ENCODE measurements around the gene PCCB.
A peak's percentile ranks its signal among the peaks of the same experiment; 100 is the strongest.
"Not testable (repeated sequence)": the region's sequence is repeated elsewhere in the genome, so short reads cannot be mapped to it uniquely, and the experiment has no call there.

Gene PCCB

GRCh38 chr3:136263251-136263650 is 13.1 kb downstream of the PCCB start:
- no peak for DNase-seq

DNA sequence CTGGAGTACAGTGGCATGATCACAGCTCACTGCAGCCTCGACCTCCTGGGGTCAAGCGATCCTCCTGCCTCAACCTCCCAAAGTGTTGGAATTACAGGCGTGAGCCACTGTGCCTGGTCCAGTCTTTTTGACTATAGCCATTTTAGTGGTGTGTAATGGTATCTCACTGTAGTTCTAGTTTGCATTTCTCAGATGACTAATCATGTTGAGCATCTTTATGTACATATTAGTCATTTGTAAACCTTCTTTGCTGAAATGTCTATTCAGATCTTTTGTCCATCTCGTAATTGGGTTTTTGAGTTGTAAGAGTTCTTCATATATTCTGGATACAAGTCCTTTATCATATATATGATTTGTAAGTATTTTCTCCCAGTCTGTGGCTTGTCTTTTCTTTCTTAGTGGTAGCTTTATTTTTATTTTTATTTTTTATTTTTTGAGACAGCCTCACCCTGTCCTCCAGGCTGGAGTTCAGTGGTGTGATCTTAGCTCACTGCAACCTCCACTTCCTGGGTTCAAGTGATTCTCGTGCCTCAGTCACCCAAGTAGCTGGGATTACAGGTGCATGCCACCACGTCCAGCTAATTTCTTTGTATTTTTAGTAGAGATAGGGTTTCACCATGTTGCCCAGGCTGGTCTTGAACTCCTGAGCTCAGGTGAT is 16.5 kb downstream of the PCCB start:
- not testable (repeated sequence) for DNase-seq

GRCh38 chr3:136267235-136267634 is 17.1 kb downstream of the PCCB start:
- no peak for DNase-seq

- DNase-seq: no peak
These were observed 20.0 kb downstream of the PCCB start for GRCh38 chr3:136270179-136270578.

- DNase-seq: not testable (repeated sequence)
These were observed 21.5 kb downstream of the PCCB start for GRCh38 chr3:136271626-136272025.

DNA sequence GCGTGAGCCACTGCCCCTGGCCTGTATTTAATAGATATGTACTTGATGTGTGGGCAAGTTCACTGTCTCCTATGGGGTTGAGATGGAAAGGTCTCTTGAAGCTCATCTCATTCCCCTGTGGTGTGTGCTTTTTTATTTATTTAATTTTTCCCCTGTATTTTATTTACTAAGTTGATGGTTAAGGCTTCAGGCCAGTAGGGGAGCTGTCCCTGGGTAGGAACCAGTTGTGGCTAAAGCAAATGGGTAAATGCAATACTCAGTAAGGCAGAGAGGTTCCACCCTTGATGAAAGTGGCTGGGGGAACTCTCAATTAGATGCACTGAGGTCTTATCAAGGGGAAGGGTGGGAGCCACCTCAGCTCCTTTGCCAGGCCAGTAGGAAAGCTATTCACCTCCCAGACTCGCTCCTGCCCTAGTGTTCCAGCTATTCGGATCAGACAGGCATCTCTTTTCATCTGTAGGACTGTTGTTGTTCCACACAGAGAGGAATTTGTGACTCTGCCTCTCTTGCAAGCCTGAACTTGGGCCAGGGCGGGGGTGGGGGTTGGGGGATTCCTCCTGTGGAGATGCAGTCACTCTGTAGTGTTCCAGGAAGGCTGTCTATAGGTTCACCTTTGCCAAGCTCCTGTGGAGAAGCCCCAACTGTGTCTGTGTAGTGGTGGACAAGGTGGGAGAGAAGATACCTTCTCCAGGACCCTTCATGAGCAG is 26.1 kb downstream of the PCCB start:
- DNase-seq: no peak

DNA sequence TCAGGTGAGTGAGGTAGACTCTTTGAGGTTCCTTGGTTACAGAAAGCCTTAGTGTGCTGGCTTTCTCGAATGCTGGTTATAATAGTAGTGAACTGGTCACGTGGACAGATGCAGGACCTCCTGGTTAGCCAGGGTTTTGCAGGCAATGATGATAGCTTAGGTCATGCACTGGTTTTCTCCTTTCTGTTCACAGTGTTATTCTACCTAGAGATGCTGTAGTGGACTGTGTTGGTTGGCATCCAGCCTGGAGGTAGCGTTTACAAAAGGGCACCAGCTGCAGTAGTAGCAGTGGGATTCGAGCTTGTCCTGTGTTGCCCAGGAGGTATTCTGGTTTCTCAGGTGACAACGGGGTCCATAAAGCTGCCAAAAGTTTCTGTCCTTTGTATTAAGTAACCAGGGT is 27.0 kb downstream of the PCCB start:
- peak in 1 of 3 experiments; percentile 70 for DNase-seq

GRCh38 chr3:136277634-136278033 is 27.5 kb downstream of the PCCB start:
- peak in 2 of 3 experiments; percentile 84 to 93 for DNase-seq

GRCh38 chr3:136279092-136279491 is 29.0 kb downstream of the PCCB start:
- no peak for DNase-seq

- no peak for DNase-seq
These were observed 30.8 kb downstream of the PCCB start for GRCh38 chr3:136280961-136281360.

DNA sequence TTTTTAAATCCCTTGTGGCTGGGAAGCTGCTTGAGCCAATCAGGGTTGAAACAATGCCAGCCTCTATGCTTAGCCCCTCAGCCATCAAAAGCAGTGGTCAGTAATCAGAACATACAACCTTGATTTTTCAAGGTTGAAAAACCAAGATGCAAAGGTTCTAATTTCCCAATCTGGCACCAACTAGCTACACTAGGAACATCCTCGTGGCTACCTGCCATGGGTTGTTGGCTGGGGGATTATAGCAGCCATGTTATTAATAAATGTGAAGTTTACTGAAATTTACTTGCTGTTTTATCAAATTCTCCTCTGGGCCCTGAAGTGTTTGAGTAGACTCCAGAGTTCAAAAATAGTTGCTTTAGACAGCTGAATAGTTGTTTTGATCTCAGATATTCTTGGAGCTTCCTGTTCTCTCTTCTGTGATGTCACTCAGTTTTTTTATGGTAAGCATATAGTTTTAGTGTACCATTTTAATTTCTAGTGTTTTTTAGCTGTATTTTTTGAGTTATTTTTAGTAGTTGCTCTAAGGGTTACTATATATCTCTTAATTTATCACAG is 31.9 kb downstream of the PCCB start:
- DNase-seq: no peak

- no peak for DNase-seq
These were observed 33.5 kb downstream of the PCCB start for GRCh38 chr3:136283627-136284026.

GRCh38 chr3:136291302-136291701 is 41.2 kb downstream of the PCCB start:
- no peak for DNase-seq

GRCh38 chr3:136292500-136292899 is 42.4 kb downstream of the PCCB start:
- no peak for DNase-seq

DNA sequence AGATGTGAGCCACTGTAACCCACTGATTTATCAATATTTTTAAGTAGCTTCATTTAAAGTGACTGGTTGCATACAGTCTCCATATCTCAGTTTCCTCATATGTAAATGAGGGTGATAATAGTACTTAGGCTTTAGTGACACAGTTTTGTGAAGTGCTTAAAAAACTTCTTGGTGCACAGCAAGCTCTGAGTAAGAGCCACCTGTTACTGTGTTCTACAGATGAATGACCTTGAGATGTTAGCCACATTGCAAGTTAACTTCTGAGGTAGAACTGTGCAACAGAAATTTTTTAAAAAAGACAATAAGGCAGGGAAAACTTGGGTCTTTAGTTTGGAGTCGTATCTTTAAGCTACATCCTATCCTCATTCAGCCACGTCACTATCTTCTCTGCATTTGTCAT is 43.1 kb downstream of the PCCB start:
- DNase-seq: no peak

GRCh38 chr3:136294176-136294575 is 44.0 kb downstream of the PCCB start:
- DNase-seq: no peak

GRCh38 chr3:136296960-136297359 is 46.8 kb downstream of the PCCB start:
- no peak for DNase-seq

DNA sequence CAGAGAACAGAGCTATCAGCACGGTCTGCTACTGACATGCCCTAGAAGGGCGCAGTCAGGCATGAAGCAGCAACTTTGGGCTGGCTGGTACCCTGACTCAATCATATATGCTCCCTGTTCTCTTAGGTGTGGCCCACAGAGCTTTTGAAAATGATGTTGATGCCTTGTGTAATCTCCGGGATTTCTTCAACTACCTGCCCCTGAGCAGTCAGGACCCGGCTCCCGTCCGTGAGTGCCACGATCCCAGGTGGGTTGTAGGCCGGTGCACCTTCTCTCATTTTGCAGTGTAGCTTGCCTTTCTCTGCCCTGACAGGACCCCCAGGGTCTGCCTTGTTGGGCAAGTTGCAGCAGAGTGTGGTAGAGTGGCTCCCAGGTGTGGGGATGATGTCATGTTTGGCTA is 47.7 kb downstream of the PCCB start:
- DNase-seq: no peak

- no peak for DNase-seq
These were observed 50.3 kb downstream of the PCCB start for GRCh38 chr3:136300444-136300843.

- no peak for DNase-seq
These were observed 55.7 kb downstream of the PCCB start for GRCh38 chr3:136305879-136306278.

GRCh38 chr3:136311261-136311660 is 61.1 kb downstream of the PCCB start:
- DNase-seq: no peak

- no peak for DNase-seq
These were observed 61.8 kb downstream of the PCCB start for GRCh38 chr3:136311968-136312367.

GRCh38 chr3:136326316-136326715 is 76.2 kb downstream of the PCCB start:
- no peak for DNase-seq

DNA sequence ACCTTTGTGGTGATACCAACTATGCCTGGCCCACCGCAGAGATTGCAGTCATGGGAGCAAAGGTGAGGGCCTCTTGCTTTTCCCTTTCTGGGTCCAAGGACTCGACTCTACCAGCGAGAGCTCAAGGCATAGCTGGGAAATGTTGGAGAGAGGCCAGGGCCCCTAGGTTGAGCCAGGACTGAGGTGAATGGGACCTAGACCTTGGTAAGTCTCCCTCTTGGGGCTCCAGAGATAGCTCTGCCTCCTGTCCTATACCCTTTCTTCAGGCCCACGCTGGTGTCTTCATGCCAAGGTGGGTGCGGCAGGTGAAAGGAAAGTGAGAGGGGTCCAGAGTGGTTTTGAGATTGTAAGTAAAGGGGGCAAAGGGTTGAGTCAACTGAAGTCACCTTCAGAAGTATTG is 77.5 kb downstream of the PCCB start:
- DNase-seq: no peak
